ENCODE data around the gene RAB3GAP2.

The RAB3GAP2 gene

DNA sequence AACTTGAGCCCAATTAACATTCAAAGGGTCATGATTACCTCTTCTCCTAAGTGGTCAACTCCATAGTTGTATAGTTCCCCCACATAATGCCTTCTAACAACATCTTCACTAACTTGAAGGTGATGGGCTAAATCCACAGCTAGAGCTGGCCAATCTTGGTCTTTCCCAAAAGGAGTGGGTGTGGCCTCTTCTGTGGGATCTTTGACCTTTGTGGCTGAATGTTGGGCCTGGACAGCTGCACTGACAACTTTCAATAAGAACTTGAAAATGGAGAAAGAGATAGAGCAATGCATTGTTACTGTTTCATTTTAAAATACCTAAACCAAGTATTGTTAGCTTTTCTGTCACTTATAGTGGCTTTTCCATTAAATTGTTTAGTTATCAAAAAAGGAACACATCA lies 119.1 kb downstream of the RAB3GAP2 start:
- TF ChIP-seq, protein P1, sequence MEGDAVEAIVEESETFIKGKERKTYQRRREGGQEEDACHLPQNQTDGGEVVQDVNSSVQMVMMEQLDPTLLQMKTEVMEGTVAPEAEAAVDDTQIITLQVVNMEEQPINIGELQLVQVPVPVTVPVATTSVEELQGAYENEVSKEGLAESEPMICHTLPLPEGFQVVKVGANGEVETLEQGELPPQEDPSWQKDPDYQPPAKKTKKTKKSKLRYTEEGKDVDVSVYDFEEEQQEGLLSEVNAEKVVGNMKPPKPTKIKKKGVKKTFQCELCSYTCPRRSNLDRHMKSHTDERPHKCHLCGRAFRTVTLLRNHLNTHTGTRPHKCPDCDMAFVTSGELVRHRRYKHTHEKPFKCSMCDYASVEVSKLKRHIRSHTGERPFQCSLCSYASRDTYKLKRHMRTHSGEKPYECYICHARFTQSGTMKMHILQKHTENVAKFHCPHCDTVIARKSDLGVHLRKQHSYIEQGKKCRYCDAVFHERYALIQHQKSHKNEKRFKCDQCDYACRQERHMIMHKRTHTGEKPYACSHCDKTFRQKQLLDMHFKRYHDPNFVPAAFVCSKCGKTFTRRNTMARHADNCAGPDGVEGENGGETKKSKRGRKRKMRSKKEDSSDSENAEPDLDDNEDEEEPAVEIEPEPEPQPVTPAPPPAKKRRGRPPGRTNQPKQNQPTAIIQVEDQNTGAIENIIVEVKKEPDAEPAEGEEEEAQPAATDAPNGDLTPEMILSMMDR (IDR thresholded peaks at IDR 0.05; ENCODE audit: insufficient read depth, low read depth, low read length, missing control alignments) = no peak
- DNase-seq (ENCODE audit: low read depth) = no peak
- H3K4me3 ChIP-seq (ENCODE audit: low read depth, low read length) = no peak overlapping the region

DNA sequence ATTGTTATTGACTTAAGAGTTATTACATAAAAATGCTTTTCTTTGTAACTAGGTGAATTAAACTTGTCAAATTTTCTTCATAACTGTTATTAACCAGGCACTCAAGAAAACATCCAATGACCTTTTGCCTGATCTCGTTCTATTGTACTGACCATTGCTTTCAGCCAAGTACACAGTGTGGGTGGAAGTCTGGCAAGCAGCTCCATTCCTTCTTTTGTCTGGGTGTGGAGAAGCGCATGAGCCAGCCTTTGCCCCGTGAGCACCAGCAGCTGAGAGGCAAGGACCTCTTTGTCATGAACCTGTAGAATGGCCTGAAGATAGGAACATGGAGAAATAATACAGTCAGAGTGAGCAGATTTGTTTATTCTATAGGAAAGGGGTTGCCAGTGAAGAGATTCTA lies 120.8 kb downstream of the RAB3GAP2 start:
- DNase-seq (ENCODE audit: low read depth) = no peak
- TF ChIP-seq, protein P1 (IDR thresholded peaks at IDR 0.05; ENCODE audit: insufficient read depth, low read depth, low read length, missing control alignments) = no peak
- H3K4me3 ChIP-seq (ENCODE audit: low read depth, low read length) = no peak overlapping the region

DNA sequence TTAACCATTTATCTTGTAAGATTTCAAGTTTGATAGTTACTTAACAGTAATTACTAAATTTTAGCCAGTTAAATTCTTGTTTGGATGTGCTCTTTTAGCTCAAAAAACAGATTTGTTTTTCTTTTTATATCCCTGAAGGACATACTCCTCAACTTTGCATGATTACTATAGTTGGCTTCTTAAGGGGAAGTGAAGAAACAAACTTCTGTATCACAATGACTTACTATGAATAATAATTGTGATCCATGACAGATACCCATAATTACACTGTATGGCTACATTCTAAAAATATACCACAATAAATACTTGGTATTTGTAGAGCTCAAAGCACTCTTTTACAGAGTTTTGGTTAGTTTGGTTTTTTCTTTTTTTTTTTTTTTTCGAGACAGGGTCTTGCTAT lies 122.5 kb downstream of the RAB3GAP2 start:
- no peak for DNase-seq (ENCODE audit: low read depth)
- no peak overlapping the region for H3K4me3 ChIP-seq (ENCODE audit: low read depth, low read length)
- TF ChIP-seq, protein P1 (IDR thresholded peaks at IDR 0.05; ENCODE audit: insufficient read depth, low read depth, low read length, missing control alignments) = no peak

DNA sequence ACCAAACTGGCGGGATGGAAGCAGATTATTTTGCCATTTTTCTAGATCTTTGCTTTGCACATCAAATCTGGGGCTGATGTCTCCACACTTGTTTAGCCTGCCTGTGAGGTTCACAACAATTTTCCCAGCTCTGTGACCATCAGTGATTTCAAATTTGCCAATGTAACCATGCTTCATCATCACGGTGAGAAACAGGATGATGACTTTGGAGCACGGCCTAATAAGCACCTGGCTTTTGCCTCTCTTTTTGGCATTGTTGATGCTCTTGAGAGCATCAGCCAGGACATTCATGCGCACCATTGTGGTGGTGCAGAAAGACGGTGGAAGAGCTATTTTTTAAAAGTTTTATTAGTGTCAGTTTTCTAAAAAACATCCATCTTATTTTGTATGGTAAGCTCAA lies 128.2 kb downstream of the RAB3GAP2 start:
- TF ChIP-seq, protein P1 (IDR thresholded peaks at IDR 0.05; ENCODE audit: insufficient read depth, low read depth, low read length, missing control alignments) = no peak
- no peak for DNase-seq (ENCODE audit: low read depth)

DNA sequence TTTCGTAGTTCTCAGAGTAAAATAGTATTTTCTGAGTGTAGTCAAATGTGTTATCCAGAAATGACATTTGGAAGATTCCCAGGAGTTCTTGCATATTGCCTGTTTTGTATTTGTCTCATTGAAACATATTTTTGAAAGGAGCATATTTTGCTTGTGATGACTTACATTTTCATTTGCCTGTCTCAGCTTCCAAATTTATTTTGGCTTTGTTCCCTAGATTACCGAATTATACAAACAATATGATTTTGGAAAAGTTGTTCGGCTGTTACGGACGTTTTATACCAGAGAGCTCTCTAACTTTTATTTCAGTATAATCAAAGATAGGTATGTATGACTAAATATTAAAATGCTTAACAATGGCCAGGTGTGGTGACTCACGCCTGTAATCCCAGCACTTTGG lies 132.3 kb downstream of the RAB3GAP2 start:
- TF ChIP-seq, protein P1 (IDR thresholded peaks at IDR 0.05; ENCODE audit: insufficient read depth, low read depth, low read length, missing control alignments) = no peak
- no peak for DNase-seq (ENCODE audit: low read depth)
- H3K4me3 ChIP-seq (ENCODE audit: low read depth, low read length) = no peak overlapping the region

More for the DNA sequence above, 128.2 kb downstream of the RAB3GAP2 start:
- no peak overlapping the region for H3K4me3 ChIP-seq (ENCODE audit: low read depth, low read length)

DNA sequence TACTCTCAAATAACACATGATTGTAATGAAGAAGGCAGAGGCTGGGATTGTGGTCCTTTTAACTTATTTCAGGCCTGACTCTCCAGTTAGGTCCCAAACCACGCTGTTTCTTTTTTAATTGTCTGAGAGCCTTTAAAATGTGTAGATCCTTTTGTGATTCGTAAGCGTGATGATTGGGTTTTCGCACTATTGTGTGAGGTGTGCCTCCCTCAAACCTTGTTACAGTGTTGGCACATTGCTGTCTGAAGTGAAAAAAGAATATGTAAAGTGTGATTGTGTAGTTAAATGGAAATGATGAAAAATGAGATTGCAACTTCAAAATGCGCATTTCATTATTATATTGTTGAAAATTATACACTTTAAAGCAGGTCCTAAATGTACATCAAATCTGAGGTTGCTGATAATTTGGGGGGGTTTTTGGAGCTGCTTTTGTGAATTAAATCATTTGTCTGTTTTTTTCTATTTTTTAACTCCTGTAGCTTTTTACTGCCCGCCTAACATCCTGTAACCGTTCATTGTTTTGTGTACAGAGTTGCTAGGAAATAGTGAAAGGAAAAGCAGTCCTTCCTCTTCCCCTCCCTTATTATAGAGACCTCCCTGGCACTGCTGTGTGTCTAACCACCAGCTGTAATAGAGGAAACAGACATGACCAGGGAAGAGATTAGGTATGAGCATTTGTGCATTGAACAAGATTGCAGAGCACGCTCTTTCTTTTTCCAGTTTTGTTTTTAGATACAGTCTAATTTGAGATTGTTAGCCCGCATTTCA lies 135.1 kb downstream of the RAB3GAP2 start:
- no peak for DNase-seq (ENCODE audit: low read depth)
- no peak overlapping the region for H3K4me3 ChIP-seq (ENCODE audit: low read depth, low read length)

More for the DNA sequence above, 135.1 kb downstream of the RAB3GAP2 start:
- TF ChIP-seq, protein P1 (IDR thresholded peaks at IDR 0.05; ENCODE audit: insufficient read depth, low read depth, low read length, missing control alignments) = no peak

Data from GM12865 (cell line).